K562 (cell line): ENCODE measurements around the gene MPHOSPH9. TPM values are rescaled to one million over a fixed set of nuclear protein-coding genes. Genes with fewer than 3 reads are reported as not detected.
A peak's percentile ranks its signal among the peaks of the same experiment; 100 is the strongest.

ENCODE experiments used
- CUX1 ChIP-seq: fragments of 200-800 bp; sonication (Bioruptor generic); IDR thresholded peaks from 2 replicates; pipeline ENCODE4 v1.6.1; 2016; ENCODE audit warnings: missing genetic modification characterization, missing compliant biosample characterization
- E2F3 ChIP-seq: fragments of 250-450 bp; sonication (Bioruptor Pico); IDR thresholded peaks from 2 replicates; pipeline ENCODE4 v1.4.0; 2020; ENCODE audit warnings: mild to moderate bottlenecking
- HEY1 ChIP-seq: fragments of 250-450 bp; sonication (Bioruptor Pico); IDR thresholded peaks from 2 replicates; pipeline ENCODE4 v1.5.0; 2020; ENCODE audit warnings: mild to moderate bottlenecking, moderate library complexity, borderline replicate concordance
- MTA1 ChIP-seq: fragments of 450-650 bp; IDR thresholded peaks from 2 replicates; pipeline ENCODE4 v1.6.1; 2017; ENCODE audit warnings: borderline replicate concordance
- RAD21 ChIP-seq, 2 experiments: fragments of 250-450 bp in 1 of 2; fragments of 450-650 bp in 1 of 2; sonication (Bioruptor Pico) in 1 of 2; formaldehyde crosslinking in 1 of 2; IDR thresholded peaks in 1 of 2; conservative IDR thresholded peaks in 1 of 2; 2 replicates each; pipeline versions ENCODE4 v1.4.0 to v1.8.0; 2020 to 2022; ENCODE audit warnings: mild to moderate bottlenecking in 2 of 2, moderate library complexity in 1 of 2
- RBM17 ChIP-seq: fragments of 200-400 bp; formaldehyde crosslinking; IDR thresholded peaks from 2 replicates; pipeline ENCODE4 v1.6.1; 2017; ENCODE audit warnings: low read depth, mild to moderate bottlenecking, low read length, borderline replicate concordance
- SP1 ChIP-seq: sonication (generic); formaldehyde crosslinking; IDR thresholded peaks from 2 replicates; pipeline ENCODE4 v1.8.1; 2022; ENCODE audit warnings: mild to moderate bottlenecking, missing genetic modification reagents
- ZNF3 ChIP-seq: fragments of 250-450 bp; sonication (Bioruptor Pico); IDR thresholded peaks from 2 replicates; pipeline ENCODE4 v1.5.0; 2021; ENCODE audit warnings: mild to moderate bottlenecking, moderate library complexity
- ZNF311 ChIP-seq: fragments of 250-450 bp; sonication (Bioruptor Pico); IDR thresholded peaks from 2 replicates; pipeline ENCODE4 v1.4.0; 2020; ENCODE audit warnings: mild to moderate bottlenecking, moderate library complexity
- ZNF436 ChIP-seq: fragments of 250-450, 450-650 bp; sonication (Bioruptor Pico); formaldehyde crosslinking; IDR thresholded peaks from 2 replicates; pipeline ENCODE4 v1.7.0; 2020; ENCODE audit warnings: mild to moderate bottlenecking
- ZNF518B ChIP-seq: fragments of 250-450 bp; sonication (Bioruptor Pico); IDR thresholded peaks from 2 replicates; pipeline ENCODE4 v1.5.0; 2021; ENCODE audit warnings: mild to moderate bottlenecking, moderate library complexity
- ZNF584 ChIP-seq: fragments of 200-800 bp; sonication (Bioruptor generic); IDR thresholded peaks from 2 replicates; pipeline ENCODE4 v1.6.1; 2016; ENCODE audit warnings: low read depth, mild to moderate bottlenecking, missing genetic modification characterization, missing compliant biosample characterization
- ZNF592 ChIP-seq: fragments of 450-650 bp; IDR thresholded peaks from 2 replicates; pipeline ENCODE4 v1.6.1; 2017; ENCODE audit warnings: antibody characterized with exemption, mild to moderate bottlenecking
- polyA plus RNA-seq, 8 experiments: library from polyadenylated mRNA; depleted of rRNA in 4 of 8; stranded (reverse) in 5 of 8; unstranded in 3 of 8; fragments of >200 nt; fragmentation: Nextera tagmentation in 2 of 8; fragmentation: Illumina TruSeq in 1 of 8; extraction: Ambion mirVana in 2 of 8; extraction: Trizol in 1 of 8; gene quantifications; 2 replicates each; pipeline versions ENCODE4 v1.2.1 to v1.2.3, GENCODE V29; 2011 to 2014; ENCODE audit warnings: inconsistent platforms in 1 of 8, missing spikeins in 1 of 8
- total RNA-seq, 7 experiments: library from RNA; depleted of rRNA in 6 of 7; stranded (reverse); fragments of >200 nt in 6 of 7; fragmentation: Illumina TruSeq in 2 of 7; extraction: Trizol in 2 of 7; gene quantifications; 2 replicates each; pipeline versions ENCODE4 v1.2.1 to v1.2.3, GENCODE V29; 2011 to 2021; ENCODE audit warnings: low replicate concordance in 1 of 7

MPHOSPH9 gene
- total and polyA plus RNA-seq, 9 of the 15 experiments (the other 6 are each of a cell fraction or from before 2014, with no cell fraction given) = 14.2 to 103 (median 54.5) TPM

- TF ChIP-seq ZNF592 = 0 out of 2 replicates have a peak, but pooled peaks have one; percentile 37
- no peak for TF ChIP-seq HEY1 (CRISPR knock-in tag)
- TF ChIP-seq ZNF311 = no peak
- no peak for TF ChIP-seq SP1 (CRISPR knock-in tag)
- no peak for TF ChIP-seq E2F3 (CRISPR knock-in tag)
- peak in 1 of 2 experiments; percentile 58; a peak in 2 of 4 replicates for TF ChIP-seq RAD21 (CRISPR knock-in tag; conservative IDR thresholded peaks at IDR 0.05 in 1 of 2, IDR thresholded peaks at IDR 0.05 in 1 of 2)
- no peak for TF ChIP-seq CUX1 (CRISPR knock-in tag)
- TF ChIP-seq MTA1 = no peak
- TF ChIP-seq ZNF518B (CRISPR knock-in tag) = no peak
- no peak for TF ChIP-seq ZNF584
- TF ChIP-seq ZNF436 (CRISPR knock-in tag) = no peak
- no peak for TF ChIP-seq RBM17
- TF ChIP-seq ZNF3 (CRISPR knock-in tag) = no peak
Measured at GRCh38 chr12:123150744-123151456, 82.0 kb downstream of the MPHOSPH9 start, which contains the start of gene PITPNM2 (continued).
